Measurements from ENCODE around the gene METTL1. TPM values are rescaled to one million over a fixed set of nuclear protein-coding genes. Genes with fewer than 3 reads are reported as not detected.

The METTL1 gene
- total and polyA plus RNA-seq, 4 donors, result 2.8 to 11.2 (median 7.1) TPM

- Histone ChIP-seq H3K4me3 (ENCODE audit: low read depth in 1 of 3, low read length in 3 of 3) (no peak overlapping the region), H3K36me3 (ENCODE audit: control insufficient read depth in 4 of 4, insufficient read depth in 3 of 4, low read depth in 1 of 4, low read length in 3 of 4) (peaks cover 3 to 17% (median 15%) of the 10 kb centered on the region in 4 donors), H3K9ac (ENCODE audit: low read depth in 1 of 2, low read length in 2 of 2) (no peak overlapping the region), H3K27me3 (ENCODE audit: control insufficient read depth in 4 of 4, insufficient read depth in 4 of 4, low read length in 3 of 4) (no peaks in the 10 kb centered on the region), H3K27ac (ENCODE audit: low read depth in 1 of 2, low read length in 2 of 2) (no peak overlapping the region), H3K9me3 (ENCODE audit: control insufficient read depth in 4 of 4, low read length in 3 of 4) (no peaks in the 10 kb centered on the region), H3K4me1 (ENCODE audit: control insufficient read depth in 4 of 4, insufficient read depth in 4 of 4, low read length in 3 of 4) (peaks cover 0 to 19% (median 15%) of the 10 kb centered on the region in 4 donors)
- no peak for TF ChIP-seq GABPA (IDR thresholded peaks at IDR 0.05 in 1 of 2, conservative IDR thresholded peaks at IDR 0.05 in 1 of 2)
- no peak for TF ChIP-seq ATF3 (IDR thresholded peaks at IDR 0.05)
- TF ChIP-seq SP1 (IDR thresholded peaks at IDR 0.05), result no peak
- no peak for TF ChIP-seq YY1 (IDR thresholded peaks at IDR 0.05)
- no peak for TF ChIP-seq TAF1 (conservative IDR thresholded peaks at IDR 0.05)
- no peak for TF ChIP-seq HNF4G (IDR thresholded peaks at IDR 0.05)
- no peak for TF ChIP-seq EGR1 (IDR thresholded peaks at IDR 0.05; ENCODE audit: low read depth in 2 of 2)
- no peak for TF ChIP-seq RXRA (IDR thresholded peaks at IDR 0.05)
- no peak for TF ChIP-seq CTCF (IDR thresholded peaks at IDR 0.05; ENCODE audit: low read depth, low read length, missing input control)
- 13% methylated on average over 4 of the region's 4 CpGs for WGBS
- DNase-seq (ENCODE audit: low spot score), result no peak
Measured at GRCh38 chr12:57782243-57782607, 10.3 kb upstream of the METTL1 start.

- no peaks in the 10 kb centered on the region for H3K9me3 ChIP-seq (ENCODE audit: control insufficient read depth in 4 of 4, low read length in 3 of 4)
- no peak overlapping the region for H3K9ac ChIP-seq (ENCODE audit: low read depth in 1 of 2, low read length in 2 of 2)
- H3K4me1 ChIP-seq (ENCODE audit: control insufficient read depth in 4 of 4, insufficient read depth in 4 of 4, low read length in 3 of 4), result peaks cover 0 to 19% (median 15%) of the 10 kb centered on the region in 4 donors
- TF ChIP-seq REST (IDR thresholded peaks at IDR 0.05) (no peak), GABPA (IDR thresholded peaks at IDR 0.05 in 1 of 2, conservative IDR thresholded peaks at IDR 0.05 in 1 of 2) (no peak), CTCF (IDR thresholded peaks at IDR 0.05; ENCODE audit: low read depth, low read length, missing input control) (no peak), MAX (IDR thresholded peaks at IDR 0.05) (no peak), RXRA (IDR thresholded peaks at IDR 0.05) (no peak), ATF3 (IDR thresholded peaks at IDR 0.05) (no peak), NR2F2 (IDR thresholded peaks at IDR 0.05) (no peak), HNF4G (IDR thresholded peaks at IDR 0.05) (no peak), JUND (IDR thresholded peaks at IDR 0.05) (no peak), TAF1 (conservative IDR thresholded peaks at IDR 0.05) (no peak), RAD21 (IDR thresholded peaks at IDR 0.05) (no peak), FOXA1 (IDR thresholded peaks at IDR 0.05) (no peak), HNF4A (conservative IDR thresholded peaks at IDR 0.05) (no peak), EGR1 (IDR thresholded peaks at IDR 0.05; ENCODE audit: low read depth in 2 of 2) (no peak), ZBTB33 (IDR thresholded peaks at IDR 0.05) (no peak), SP1 (IDR thresholded peaks at IDR 0.05) (no peak)
- H3K27ac ChIP-seq (ENCODE audit: low read depth in 1 of 2, low read length in 2 of 2), result no peak overlapping the region
- no peak overlapping the region for H3K4me3 ChIP-seq (ENCODE audit: low read depth in 1 of 3, low read length in 3 of 3)
- H3K36me3 ChIP-seq (ENCODE audit: control insufficient read depth in 4 of 4, insufficient read depth in 3 of 4, low read depth in 1 of 4, low read length in 3 of 4), result peaks cover 2 to 13% (median 12%) of the 10 kb centered on the region in 4 donors
- no peak for DNase-seq (ENCODE audit: low spot score)
- 73% methylated on average over 2 of the region's 2 CpGs for WGBS
- H3K27me3 ChIP-seq (ENCODE audit: control insufficient read depth in 4 of 4, insufficient read depth in 4 of 4, low read length in 3 of 4), result no peaks in the 10 kb centered on the region
Measured at GRCh38 chr12:57781801-57782200, 9.9 kb upstream of the METTL1 start.
